ENCODE data around the gene ACOX3.
"Not testable (repeated sequence)": the region's sequence is repeated elsewhere in the genome, so short reads cannot be mapped to it uniquely, and the experiment has no call there.

ACOX3 gene

GRCh38 chr4:8428288-8429097 is 12.0 kb downstream of the ACOX3 start:
- peak; percentile 14 for DNase-seq

GRCh38 chr4:8427761-8428287 is 12.7 kb downstream of the ACOX3 start:
- no peak for DNase-seq

- no peak for DNase-seq
These were observed 13.3 kb downstream of the ACOX3 start for GRCh38 chr4:8427262-8427661.

- no peak for DNase-seq
These were observed 17.7 kb downstream of the ACOX3 start for GRCh38 chr4:8422786-8423185.

- DNase-seq, result no peak
These were observed 18.2 kb downstream of the ACOX3 start for GRCh38 chr4:8422327-8422726.

- DNase-seq, result not testable (repeated sequence)
These were observed 20.4 kb downstream of the ACOX3 start for GRCh38 chr4:8420151-8420550.

GRCh38 chr4:8419222-8420041 is 21.1 kb downstream of the ACOX3 start:
- DNase-seq, result no peak

- DNase-seq, result no peak
These were observed 23.4 kb downstream of the ACOX3 start for GRCh38 chr4:8417071-8417614.

- no peak for DNase-seq
These were observed 26.1 kb downstream of the ACOX3 start for GRCh38 chr4:8414377-8414776.

GRCh38 chr4:8412288-8412687 is 28.2 kb downstream of the ACOX3 start:
- DNase-seq, result no peak

GRCh38 chr4:8411351-8412180 is 29.0 kb downstream of the ACOX3 start:
- no peak for DNase-seq

- peak; percentile 1 for DNase-seq
These were observed 29.8 kb downstream of the ACOX3 start for GRCh38 chr4:8410641-8411271.

- no peak for DNase-seq
These were observed 30.4 kb downstream of the ACOX3 start for GRCh38 chr4:8410066-8410625.

- DNase-seq, result no peak
These were observed 31.1 kb downstream of the ACOX3 start for GRCh38 chr4:8409264-8410065.

- DNase-seq, result no peak
These were observed 32.8 kb downstream of the ACOX3 start for GRCh38 chr4:8407756-8408155.

GRCh38 chr4:8407316-8407715 is 33.2 kb downstream of the ACOX3 start:
- no peak for DNase-seq

- DNase-seq, result not testable (repeated sequence)
These were observed 33.6 kb downstream of the ACOX3 start for GRCh38 chr4:8406887-8407286.

GRCh38 chr4:8405516-8405875 is 35.0 kb downstream of the ACOX3 start:
- DNase-seq, result no peak

GRCh38 chr4:8404791-8405515 is 35.6 kb downstream of the ACOX3 start:
- no peak for DNase-seq

GRCh38 chr4:8403976-8404375 is 36.5 kb downstream of the ACOX3 start:
- no peak for DNase-seq
